ENCODE data around the gene BMAL1.
"Not testable (repeated sequence)": the region's sequence is repeated elsewhere in the genome, so short reads cannot be mapped to it uniquely, and the experiment has no call there.

Gene BMAL1

DNA sequence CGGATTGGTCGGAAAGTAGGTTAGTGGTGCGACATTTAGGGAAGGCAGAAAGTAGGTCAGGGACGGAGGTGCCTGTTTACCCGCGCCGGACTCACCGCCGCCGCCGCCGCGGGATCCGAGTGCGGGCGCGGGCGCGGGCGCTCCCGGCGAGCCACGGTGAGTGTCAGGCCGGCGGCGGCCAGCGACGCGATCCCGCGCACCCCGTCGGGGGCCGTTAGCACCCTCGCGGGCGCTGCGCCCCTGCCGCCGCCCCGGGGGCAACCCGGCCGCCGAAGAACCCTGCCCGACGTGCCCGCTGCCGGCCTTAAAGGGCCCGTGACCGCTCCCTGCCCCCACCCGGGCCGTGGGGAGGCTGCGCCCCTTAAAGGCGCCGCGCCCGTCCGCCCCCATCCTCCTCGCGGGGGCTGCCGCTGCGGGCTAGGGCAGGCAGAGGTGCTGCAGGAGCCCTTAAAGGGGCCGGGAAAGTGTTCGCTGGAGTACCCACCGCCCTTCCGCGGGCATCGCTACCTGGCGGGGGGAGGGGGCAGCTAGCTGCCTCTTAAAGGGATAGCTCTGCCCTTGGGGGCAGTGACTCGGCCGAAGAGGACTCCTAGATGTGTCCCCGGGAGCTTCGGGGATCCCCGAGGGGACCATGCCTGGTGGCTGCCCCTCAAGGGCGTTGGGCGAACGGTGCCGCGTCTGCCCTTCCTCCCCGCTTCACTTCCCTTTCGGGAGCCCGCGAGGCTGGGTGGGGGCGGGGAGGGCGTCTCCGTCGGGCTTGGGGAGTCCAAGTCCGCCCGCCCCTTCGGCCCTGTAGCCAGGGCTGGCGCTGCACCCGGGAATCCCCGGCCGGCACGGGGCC is at the start of gene BMAL1:
TSS of gene BMAL1 (plus strand) at position 23 of the 841 bp plus-strand sequence. CDS start 76,519 bp downstream, outside the sequence.
- DNase-seq: peak; percentile 75 to 77

DNA sequence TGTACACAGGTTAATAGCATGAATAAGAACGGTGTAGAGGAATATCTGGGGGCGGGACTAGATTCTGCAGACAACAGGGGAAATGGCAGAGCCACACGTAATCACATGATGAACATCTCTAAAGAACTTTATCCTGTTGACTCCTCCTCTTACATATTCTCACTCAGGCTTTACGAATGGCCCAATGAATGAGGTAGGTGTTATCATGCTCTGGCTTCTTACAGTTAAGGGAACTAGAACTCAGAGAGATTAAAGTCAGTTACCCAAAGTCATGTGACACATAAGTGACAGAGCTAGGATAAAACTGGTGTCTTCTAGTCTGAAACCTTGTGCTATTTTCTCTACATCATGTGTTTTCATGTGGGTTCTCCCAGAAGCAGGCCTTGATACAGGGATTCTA is 49.0 kb upstream of the BMAL1 start:
- peak in 1 of 2 donors; percentile 30 for DNase-seq

DNA sequence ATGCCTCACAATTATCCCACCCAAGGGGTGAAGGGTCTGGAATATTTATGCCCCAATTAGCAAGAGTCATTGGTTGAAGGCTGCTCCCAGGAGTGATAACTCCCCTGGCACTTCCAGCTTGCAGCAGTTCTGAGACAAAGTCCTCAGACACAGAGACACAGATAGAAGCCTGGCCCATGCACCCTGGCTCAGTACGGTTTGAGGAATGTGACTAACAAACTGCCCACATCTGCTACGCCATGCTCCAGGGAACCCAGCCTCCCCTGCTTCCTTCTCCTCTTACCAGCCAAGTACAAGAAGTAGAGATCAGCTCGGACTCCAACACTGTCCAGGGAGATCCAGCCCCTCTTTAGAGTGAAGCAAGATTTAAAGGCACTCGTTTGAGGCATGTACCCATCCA is 48.5 kb upstream of the BMAL1 start:
- no peak for DNase-seq

DNA sequence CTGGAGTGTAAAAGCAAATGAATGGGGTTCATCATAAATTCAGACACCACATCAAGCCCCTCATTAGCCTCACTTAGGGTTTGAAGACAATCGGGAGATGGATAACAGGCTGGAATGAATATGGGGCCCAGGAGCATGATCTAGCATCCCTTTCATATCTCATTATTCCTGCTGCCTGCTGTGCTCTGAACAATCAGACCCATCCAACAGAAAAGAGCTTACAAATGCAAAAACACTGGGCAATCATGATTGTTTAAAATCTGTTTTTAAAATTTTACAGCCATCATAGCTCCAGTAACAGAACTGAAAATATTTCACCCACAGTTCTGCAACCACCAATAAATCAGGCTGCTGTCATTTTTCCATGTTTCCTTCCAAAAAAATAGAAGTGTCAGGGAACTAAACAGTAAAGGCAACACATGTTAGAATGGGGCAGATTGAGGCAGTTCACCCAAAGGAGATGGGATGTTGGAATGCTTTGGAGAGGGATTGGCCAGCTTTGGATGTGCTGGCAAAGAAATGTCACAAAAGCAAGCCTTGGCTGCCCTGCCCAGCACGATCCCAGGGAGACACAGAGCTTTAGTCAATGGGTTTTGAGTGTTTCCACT is 47.8 kb upstream of the BMAL1 start:
- no peak for DNase-seq

DNA sequence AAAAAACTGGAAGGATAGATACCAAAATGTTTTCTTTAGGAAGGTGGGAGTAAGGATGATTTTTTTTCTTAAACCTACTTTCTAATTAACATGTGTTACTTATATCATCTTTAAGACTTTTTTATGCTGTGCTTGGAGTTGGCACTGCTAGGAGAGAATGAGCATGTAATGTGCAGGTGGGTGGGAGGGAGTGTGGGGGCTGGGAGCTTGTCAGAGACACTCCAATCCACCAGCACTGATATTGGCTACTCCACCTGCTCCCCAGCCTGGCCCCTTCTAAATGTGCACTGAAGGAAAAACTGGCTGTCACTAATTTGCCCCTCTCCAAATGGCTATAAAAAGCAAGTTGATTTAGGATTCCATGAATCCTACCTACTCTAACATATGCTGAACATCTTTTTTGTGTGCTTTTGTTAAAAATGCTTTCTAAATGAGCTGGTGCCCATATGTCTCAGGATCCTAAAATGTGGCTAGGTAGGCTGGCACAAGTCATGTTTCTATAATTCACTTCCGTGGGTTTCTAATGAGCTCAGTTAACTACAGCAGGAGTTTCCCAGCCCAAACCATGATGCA is 44.3 kb upstream of the BMAL1 start:
- no peak for DNase-seq

DNA sequence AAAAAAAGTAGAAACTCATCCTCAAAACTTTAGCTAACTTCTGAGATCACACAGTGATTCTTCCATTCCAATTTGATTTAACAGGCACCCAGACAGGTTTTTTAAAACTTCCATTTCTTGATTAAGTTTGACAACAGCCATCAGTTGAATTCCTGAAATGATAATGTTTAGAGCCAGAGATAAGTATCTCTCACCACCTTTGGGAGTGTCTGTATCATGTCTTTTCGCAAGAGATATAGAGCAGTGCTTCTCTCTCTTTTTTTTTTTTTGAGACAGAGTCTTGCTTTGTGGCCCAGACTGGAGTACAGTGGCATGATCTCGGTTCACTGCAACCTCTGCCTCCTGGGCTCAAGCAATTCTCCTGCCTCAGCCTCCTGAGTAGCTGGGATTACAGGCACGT is 41.7 kb upstream of the BMAL1 start:
- no peak for DNase-seq

DNA sequence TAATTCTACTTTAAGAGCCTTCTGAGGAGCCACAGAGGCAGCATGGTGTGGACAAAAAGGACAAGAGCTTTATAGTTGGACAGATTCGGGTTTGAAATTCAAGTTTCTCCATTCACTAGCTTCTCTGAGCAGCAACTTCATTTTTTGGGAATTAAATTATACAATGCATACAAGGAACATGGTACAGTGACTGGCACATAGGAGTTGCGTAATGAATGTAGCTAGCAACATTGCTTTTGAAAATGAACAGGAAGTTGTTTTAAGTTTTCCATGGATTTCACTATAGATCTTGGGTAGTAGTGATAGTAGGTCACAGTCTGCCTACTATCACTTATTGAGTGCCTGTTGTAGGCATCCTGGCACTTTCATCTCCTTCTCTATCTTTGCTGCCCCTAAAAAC is 41.0 kb upstream of the BMAL1 start:
- DNase-seq: peak in 1 of 2 donors; percentile 33

DNA sequence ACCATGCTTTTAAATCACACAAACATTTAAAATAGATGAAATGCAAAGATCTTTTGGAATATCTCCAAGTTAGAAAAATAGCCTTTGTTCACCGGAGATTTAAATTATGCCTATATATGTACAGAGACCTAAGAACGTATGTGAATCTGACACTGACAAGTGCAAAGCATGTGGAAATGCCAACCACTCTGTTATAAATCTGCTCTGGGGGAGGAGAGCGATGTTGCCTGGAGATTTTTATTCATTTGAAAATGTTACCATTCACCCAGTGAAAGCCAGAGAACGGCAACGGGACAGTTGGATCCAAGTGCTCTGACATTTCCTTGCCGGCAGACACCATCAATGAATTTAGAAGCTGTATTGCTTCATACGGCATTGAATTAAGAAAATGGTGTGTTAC is 39.8 kb upstream of the BMAL1 start:
- DNase-seq: no peak

DNA sequence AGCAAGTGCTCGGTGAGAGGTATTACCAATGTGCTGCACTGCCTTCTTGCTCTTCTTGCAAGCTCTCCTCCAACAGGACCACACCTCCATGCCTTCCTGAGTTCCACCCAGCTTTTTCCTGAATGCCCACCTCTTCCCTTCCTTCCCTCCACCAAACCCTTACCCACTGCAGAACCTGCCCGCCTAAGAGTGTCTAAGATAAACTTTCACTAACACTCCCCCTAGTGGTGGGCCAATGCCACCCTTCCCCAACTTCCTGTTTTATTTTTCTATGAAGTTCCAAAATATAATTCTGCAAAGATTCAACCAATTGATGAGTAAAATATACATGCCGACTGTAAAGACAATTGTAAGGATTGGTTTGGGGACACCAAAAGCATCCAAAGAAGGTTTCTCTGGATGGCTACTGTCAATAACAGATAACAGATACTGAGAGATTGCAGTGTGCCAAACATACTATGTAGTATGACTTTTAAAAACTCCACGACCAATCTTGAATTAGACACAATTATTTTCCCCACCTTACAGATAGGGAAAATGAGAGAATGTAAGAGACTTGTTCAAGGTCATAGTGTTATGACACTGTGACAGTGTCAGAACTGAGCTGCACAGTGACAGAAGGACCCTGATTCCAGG is 38.6 kb upstream of the BMAL1 start:
- peak; percentile 36 to 79 for DNase-seq

DNA sequence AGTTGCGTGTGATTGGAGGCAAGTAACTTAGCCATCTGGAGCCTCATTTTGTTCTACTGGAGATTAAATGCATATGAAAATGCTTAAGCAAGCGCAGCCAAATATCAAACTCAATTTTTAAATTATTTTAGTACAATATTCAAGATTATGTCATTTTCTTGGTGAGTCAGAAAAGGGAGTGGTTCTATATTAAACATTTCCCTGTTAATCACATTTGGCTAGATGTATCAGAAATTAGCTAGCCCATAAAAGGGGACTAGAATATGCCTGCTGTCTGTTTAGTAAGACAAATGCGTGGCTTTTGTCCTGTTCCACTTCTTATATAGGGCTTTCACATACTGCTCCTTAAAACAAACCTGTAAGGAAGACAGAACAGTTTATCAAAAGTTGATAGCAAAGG is 35.0 kb upstream of the BMAL1 start:
- DNase-seq: no peak

DNA sequence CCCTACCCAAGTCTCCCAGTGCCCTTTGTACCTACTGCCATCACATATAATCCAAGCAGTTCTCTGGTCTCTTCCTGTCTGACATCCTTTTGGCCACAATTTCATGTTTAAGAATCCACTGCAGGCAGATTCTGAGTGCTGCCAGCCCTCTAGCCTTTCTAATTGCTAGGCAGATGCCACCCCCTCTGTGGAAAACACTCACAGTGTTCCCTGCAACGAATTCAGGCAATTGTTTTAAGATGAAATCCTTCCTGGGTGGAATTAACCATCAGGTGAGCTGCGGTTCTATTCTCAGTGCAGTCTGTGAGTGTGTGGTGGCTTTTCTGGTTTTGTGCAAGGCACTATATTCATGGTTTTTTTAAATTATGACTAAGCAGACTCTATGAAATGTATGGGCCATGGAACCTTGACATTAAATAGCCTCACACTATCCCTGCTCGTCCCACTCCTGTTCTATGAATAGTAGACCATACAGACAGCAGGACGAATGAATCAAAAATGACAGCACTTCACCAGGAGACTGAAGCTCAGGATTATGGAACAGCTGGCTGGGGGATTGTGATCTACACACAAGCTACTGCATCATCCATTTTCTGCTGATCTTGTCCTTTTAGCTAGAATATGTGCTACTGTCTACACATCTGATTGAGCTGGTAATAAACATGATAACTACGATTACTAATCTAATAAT is 29.8 kb upstream of the BMAL1 start:
- peak in 1 of 2 donors; percentile 6 for DNase-seq

DNA sequence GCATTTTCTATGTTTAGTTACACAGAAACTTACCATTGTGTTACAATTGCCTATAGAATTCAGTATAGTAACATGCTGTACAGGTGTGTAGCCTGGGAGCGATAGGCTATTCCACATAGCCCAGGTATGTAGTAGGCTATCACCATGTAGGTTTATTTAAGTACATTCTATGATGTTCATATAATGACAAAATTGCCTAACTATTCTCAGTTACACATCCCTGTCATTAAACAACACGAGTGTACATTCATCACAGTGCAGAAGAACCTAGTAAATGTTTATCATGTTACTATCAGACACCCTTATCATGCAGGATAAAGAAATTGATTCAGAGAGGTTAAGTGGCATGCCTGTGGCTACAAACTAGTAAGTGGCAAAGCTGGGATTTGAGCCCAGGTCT is 28.4 kb upstream of the BMAL1 start:
- DNase-seq: no peak

DNA sequence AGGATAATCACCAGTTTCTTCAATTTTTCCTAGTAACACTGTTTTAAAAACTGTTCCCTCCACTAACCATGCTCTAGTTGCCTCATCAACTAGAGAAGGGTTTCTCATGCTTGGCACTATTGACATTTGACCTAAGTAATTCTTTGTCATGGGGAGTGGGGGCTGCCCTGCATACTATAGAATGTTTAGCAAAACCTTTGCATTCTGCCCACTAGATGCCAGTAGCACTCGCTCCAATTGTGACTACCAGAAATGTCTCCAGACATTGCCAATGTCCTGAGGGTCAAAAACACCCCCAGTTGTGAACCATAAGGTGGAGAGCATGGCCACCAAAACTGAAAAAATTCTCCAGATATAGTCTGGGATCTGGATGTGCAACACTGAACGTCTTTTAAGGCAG is 27.6 kb upstream of the BMAL1 start:
- DNase-seq: no peak

DNA sequence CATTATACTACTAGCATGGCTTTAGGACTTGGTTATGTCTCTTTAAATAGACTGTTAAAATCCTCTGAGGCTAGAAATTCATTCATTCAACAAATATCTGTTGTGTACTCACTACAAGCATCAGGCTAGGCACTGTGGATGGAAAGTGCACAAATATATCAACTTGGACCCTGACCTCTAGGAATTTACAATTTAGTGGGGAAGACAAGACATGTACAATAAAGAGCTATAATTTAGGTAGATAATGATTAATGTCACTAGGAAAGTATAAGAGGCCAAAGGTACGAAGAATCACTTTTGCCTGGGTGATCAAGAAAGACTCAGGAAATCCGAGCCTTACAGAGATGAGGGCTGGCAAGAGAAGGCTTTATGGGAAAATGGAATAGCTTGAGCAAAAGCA is 25.6 kb upstream of the BMAL1 start:
- DNase-seq: no peak

DNA sequence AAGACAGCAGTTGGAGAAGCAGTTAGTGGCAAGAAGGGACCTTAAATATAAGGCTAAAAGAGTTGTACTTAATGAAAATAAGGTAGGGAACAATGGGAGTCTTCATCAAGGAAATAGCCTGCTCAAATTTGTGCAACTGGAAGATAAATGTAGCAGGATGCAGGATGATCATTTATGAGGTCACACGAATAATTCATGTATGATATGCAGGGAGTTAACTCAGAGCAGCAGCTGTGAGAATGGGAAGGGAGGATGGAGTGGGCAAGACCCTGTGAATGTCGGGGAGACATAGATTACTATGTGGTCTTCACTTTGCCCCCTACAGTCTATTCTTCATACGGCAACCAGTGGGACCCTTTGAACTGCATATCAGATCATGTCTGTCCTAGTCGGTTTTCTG is 25.2 kb upstream of the BMAL1 start:
- DNase-seq: no peak

DNA sequence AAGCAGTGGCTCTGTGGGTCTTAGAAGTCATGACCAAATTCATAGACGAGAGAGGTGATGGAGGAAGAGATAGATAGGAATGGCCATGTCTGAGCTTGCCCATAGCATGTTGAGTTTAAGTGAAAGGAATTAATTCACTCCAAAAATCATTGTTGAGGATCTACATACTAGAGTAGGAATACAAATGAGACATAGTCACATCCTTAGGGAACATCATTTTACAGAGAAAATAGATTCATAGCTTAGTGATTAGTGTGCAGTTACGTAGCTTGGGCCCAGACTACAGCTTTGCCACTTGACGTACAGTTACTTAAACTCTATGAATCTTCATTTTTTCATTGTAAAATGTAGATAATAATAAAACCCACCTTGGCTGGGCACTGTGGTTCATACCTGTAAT is 21.4 kb upstream of the BMAL1 start:
- DNase-seq: no peak

DNA sequence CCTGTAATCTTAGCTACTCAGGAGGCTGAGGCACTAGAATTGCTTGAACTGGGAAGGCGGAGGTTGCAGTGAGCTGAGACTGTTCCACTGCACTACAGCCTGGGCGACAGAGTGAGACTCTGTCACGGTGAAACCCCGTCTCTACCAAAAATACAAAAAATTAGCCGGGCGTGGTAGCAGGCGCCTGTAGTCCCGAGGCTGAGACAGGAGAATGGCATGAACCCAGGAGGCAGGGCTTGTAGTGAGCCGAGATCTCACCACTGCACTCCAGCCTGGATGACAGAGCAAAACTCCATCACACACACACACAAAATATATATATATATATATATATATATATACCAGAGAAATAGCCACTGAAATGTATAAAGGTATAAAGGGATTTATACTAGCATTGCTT is 19.5 kb upstream of the BMAL1 start:
- DNase-seq: not testable (repeated sequence)

DNA sequence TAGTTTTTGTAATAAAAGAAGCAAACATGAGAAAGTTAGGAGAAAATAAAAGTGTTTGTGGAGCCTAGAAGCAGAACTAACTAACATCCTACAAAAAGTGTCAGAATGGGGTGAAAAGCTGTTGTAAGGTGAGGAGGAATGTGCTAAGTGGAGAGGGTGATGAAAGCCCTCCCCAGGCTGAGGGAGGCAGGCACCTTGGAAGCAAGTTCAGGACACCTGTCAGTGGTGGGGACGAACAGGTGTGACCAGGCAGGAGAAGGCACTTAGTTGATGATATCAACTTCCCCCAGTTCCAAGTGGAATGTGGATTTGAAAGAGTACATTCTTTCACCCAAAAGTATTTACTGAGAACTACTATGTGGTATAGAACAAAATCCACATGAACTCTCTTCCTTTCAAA is 18.7 kb upstream of the BMAL1 start:
- no peak for DNase-seq

DNA sequence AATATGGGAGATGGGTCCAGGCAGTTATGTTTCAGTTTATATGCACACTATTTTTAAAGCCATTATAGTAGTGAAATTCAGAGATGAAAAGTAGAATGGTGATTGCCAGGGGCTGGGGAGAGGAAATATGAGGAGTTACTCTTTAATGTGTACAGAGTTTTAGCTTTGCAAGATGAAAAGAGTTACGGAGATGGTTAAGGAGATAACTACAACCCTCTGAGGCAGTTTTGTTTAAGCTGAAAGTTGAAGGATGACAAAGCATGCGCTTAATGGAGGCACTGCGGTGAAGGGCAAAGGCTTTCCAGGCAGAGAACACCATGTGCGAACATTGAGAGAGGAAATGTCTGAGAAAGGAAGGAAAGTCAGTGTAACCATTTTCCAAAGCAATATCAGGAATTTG is 18.2 kb upstream of the BMAL1 start:
- DNase-seq: no peak

DNA sequence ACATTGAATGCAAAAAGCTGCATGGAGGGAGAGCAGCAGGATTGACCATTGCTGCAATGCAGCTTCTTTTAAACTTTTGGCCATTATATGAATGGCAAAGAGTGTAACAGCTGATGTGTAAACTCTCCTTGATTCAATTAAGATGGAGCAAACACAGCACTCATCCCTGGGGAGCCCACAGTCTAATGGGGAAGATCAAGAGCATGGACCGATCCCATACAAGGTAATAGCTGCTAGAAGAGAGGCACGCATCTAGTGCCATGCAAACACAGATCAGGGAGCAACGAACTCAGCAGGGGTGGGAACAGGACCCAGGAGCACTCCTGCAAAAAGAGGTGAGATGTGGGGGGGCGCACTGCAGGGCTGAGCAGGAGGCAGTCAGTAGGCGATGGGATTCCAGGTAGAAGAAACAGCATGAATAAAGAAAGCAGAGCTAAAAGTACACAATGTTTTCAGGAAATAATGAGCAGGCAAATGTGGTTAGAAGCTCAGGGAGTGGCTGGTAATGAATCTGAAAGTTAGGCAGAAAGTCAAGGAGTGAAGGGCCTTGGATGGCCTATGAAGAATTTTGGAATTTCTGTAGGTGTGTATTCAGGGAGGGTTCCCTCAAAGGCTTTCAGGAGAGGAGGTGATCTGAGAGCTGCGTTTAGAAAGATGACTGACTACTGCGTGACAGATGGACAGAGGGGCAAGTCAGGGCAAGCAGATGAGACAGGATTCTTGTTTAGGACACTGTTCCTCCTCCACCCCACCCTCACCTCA is 17.2 kb upstream of the BMAL1 start:
- no peak for DNase-seq

DNA sequence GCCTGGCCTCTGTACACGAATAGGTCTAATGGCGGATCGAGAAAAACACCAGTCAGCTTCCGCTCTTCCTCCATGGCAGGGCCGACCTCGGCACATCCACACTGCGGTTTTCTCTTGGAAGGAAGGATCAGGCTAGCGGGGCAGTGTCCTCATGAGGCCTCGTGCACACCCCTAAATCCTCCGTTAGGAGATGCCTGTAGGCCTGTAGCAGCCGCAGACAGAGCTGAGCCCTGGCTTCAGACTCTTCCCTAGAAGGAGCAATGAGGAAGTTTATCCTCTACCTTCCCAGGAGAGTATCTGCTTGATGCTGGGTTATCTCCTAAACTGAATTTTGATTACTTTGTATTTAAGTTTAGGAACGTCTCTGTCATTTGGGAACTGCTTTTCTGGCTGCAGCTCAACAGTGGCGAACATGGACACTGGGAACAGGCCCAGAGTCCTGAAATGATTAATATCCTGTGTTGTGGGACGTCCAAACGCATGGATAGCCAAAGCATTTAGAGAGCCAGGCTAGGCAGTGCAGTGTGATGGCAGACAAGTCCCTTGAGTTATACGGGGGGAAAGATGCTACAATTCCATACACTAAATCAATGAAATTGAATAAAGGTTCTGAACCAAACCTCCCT is 16.5 kb upstream of the BMAL1 start:
- no peak for DNase-seq

DNA sequence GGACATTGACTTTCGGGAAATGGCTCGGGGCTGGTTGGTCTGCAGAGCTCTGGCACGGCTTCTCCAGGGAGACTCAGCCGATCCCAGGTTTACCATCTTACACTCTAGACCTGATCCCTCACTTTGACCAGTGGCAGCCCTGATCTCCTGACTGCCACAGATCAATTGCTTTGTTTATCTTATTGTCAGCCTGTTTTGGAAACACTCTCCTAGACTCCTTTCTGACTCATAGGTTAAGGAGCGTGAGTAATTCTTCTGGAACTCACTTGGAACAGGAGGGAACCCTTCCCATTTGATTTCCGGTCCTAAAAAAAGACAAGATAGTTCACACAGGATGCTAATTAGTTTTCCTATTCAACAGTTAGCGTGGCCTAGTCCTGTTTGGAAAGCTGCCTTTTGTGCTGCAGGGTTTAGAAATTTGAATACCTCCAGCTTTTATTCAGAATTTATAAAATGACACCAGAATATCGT is 16.0 kb upstream of the BMAL1 start:
- DNase-seq: no peak

Data from inflammatory macrophage treated with lipopolysaccharide for 1 hour (primary cell).